ENCODE results near the gene CEP85. TPM values are rescaled to one million over a fixed set of nuclear protein-coding genes. Genes with fewer than 3 reads are reported as not detected.

CEP85 gene
- total and polyA plus RNA-seq, 10 of the 15 experiments (the other 5 are each of a cell fraction or from before 2014, with no cell fraction given), result 8.4 to 26.8 (median 21.5) TPM

DNA sequence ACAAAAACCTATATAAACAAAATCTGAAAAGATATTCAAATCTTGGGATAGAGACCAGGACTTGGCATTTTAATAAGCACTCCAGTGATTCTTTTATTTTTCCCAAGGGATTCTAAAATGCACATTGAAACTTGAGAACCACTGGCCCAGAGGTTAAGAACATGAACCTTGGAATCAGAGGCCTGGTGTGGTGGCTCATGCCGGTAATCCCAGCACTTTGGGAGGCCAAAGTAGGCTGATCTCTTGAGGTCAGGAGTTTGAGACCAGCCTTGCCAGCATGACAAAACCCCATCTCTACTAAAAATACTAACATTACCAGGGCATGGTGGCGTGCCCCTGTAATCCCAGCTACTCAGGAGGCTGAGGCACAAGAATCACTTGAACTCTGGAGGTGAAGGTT is 12.9 kb upstream of the CEP85 start:
- no peaks in the 10 kb centered on the region for H3K4me1 ChIP-seq (ENCODE audit: control insufficient read depth, insufficient read depth, low read length)
- FAIRE-seq (no peak), DNase-seq (ENCODE audit: low read depth, low spot score) (no peak), ATAC-seq (no peak)
- no peak overlapping the region for H3K27ac ChIP-seq (ENCODE audit: control insufficient read depth, insufficient read depth)
- no peak overlapping the region for H3K4me3 ChIP-seq
- no peak for TF ChIP-seq SMAD1 (IDR thresholded peaks at IDR 0.05; ENCODE audit: low read depth, partially characterized antibody)
- TF ChIP-seq, protein P1, sequence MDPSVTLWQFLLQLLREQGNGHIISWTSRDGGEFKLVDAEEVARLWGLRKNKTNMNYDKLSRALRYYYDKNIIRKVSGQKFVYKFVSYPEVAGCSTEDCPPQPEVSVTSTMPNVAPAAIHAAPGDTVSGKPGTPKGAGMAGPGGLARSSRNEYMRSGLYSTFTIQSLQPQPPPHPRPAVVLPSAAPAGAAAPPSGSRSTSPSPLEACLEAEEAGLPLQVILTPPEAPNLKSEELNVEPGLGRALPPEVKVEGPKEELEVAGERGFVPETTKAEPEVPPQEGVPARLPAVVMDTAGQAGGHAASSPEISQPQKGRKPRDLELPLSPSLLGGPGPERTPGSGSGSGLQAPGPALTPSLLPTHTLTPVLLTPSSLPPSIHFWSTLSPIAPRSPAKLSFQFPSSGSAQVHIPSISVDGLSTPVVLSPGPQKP (IDR thresholded peaks at IDR 0.05; ENCODE audit: low read depth, low read length), result no peak
- TF ChIP-seq ZSCAN29 (IDR thresholded peaks at IDR 0.05), result no peak
- no peak for TF ChIP-seq ZNF217 (IDR thresholded peaks at IDR 0.05)
- TF ChIP-seq HDAC6 (IDR thresholded peaks at IDR 0.05; ENCODE audit: unreplicated experiment), result no peak
- no peak for TF ChIP-seq CBX5 (IDR thresholded peaks at IDR 0.05; ENCODE audit: low read depth)
- TF ChIP-seq NRF1 (conservative IDR thresholded peaks at IDR 0.05; ENCODE audit: low read depth, low read length), result no peak
- TF ChIP-seq, protein P2, sequence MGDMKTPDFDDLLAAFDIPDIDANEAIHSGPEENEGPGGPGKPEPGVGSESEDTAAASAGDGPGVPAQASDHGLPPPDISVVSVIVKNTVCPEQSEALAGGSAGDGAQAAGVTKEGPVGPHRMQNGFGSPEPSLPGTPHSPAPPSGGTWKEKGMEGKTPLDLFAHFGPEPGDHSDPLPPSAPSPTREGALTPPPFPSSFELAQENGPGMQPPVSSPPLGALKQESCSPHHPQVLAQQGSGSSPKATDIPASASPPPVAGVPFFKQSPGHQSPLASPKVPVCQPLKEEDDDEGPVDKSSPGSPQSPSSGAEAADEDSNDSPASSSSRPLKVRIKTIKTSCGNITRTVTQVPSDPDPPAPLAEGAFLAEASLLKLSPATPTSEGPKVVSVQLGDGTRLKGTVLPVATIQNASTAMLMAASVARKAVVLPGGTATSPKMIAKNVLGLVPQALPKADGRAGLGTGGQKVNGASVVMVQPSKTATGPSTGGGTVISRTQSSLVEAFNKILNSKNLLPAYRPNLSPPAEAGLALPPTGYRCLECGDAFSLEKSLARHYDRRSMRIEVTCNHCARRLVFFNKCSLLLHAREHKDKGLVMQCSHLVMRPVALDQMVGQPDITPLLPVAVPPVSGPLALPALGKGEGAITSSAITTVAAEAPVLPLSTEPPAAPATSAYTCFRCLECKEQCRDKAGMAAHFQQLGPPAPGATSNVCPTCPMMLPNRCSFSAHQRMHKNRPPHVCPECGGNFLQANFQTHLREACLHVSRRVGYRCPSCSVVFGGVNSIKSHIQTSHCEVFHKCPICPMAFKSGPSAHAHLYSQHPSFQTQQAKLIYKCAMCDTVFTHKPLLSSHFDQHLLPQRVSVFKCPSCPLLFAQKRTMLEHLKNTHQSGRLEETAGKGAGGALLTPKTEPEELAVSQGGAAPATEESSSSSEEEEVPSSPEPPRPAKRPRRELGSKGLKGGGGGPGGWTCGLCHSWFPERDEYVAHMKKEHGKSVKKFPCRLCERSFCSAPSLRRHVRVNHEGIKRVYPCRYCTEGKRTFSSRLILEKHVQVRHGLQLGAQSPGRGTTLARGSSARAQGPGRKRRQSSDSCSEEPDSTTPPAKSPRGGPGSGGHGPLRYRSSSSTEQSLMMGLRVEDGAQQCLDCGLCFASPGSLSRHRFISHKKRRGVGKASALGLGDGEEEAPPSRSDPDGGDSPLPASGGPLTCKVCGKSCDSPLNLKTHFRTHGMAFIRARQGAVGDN (IDR thresholded peaks at IDR 0.05), result no peak
- TF ChIP-seq, protein P3, sequence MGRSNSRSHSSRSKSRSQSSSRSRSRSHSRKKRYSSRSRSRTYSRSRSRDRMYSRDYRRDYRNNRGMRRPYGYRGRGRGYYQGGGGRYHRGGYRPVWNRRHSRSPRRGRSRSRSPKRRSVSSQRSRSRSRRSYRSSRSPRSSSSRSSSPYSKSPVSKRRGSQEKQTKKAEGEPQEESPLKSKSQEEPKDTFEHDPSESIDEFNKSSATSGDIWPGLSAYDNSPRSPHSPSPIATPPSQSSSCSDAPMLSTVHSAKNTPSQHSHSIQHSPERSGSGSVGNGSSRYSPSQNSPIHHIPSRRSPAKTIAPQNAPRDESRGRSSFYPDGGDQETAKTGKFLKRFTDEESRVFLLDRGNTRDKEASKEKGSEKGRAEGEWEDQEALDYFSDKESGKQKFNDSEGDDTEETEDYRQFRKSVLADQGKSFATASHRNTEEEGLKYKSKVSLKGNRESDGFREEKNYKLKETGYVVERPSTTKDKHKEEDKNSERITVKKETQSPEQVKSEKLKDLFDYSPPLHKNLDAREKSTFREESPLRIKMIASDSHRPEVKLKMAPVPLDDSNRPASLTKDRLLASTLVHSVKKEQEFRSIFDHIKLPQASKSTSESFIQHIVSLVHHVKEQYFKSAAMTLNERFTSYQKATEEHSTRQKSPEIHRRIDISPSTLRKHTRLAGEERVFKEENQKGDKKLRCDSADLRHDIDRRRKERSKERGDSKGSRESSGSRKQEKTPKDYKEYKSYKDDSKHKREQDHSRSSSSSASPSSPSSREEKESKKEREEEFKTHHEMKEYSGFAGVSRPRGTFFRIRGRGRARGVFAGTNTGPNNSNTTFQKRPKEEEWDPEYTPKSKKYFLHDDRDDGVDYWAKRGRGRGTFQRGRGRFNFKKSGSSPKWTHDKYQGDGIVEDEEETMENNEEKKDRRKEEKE (IDR thresholded peaks at IDR 0.05), result no peak
- no peak for TF ChIP-seq NFIC (IDR thresholded peaks at IDR 0.05; ENCODE audit: low read depth, low read length)
- no peak for TF ChIP-seq NFXL1 (IDR thresholded peaks at IDR 0.05; ENCODE audit: borderline replicate concordance)
- no peak for TF ChIP-seq IKZF1 (conservative IDR thresholded peaks at IDR 0.05)
- TF ChIP-seq PAX5 (IDR thresholded peaks at IDR 0.05; ENCODE audit: borderline replicate concordance, low read depth, low read length), result no peak
- TF ChIP-seq, protein P4, sequence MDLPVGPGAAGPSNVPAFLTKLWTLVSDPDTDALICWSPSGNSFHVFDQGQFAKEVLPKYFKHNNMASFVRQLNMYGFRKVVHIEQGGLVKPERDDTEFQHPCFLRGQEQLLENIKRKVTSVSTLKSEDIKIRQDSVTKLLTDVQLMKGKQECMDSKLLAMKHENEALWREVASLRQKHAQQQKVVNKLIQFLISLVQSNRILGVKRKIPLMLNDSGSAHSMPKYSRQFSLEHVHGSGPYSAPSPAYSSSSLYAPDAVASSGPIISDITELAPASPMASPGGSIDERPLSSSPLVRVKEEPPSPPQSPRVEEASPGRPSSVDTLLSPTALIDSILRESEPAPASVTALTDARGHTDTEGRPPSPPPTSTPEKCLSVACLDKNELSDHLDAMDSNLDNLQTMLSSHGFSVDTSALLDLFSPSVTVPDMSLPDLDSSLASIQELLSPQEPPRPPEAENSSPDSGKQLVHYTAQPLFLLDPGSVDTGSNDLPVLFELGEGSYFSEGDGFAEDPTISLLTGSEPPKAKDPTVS (IDR thresholded peaks at IDR 0.05; ENCODE audit: low read depth, low read length), result no peak
- TF ChIP-seq CBX3 (IDR thresholded peaks at IDR 0.05; ENCODE audit: borderline replicate concordance, low read depth), result no peak
- TF ChIP-seq ZNF207 (IDR thresholded peaks at IDR 0.05; ENCODE audit: borderline replicate concordance), result no peak
- H3K27me3 ChIP-seq (replicated peaks in 1 of 2; ENCODE audit: control insufficient read depth in 2 of 2, insufficient read depth in 2 of 2, low read length in 1 of 2), result peaks cover 0 to 5% of the 10 kb centered on the region in 2 experiments; a peak in 2 of 4 replicates
- SMC1A ChIA-PET (ENCODE audit: uncharacterized antibody, unreplicated experiment), result interaction anchor here (0.6 to 1.1 kb wide), 2 partner anchors 12 to 164 kb away, joined by 3 read pairs; no protein-coding TSS in a partner anchor
- no peak overlapping the region for H3K4me2 ChIP-seq (ENCODE audit: control insufficient read depth, insufficient read depth)
- H3K36me3 ChIP-seq (ENCODE audit: control insufficient read depth in 2 of 2, insufficient read depth in 2 of 2, low read length in 1 of 2), result no peaks in the 10 kb centered on the region
- no peaks in the 10 kb centered on the region; the same call in 1 of the 2 replicates for H4K20me1 ChIP-seq (ENCODE audit: control insufficient read depth, insufficient read depth)
- RAD21 ChIA-PET (ENCODE audit: unreplicated experiment), result no interaction called here
- H2AFZ ChIP-seq (ENCODE audit: control insufficient read depth, low read depth, low read length), result no peak overlapping the region
- 46% methylated on average over 2 of the region's 2 CpGs for WGBS (ENCODE audit: insufficient coverage, insufficient replicate concordance, low lambda C conversion rate, missing lambda C conversion rate)
- H3K9me3 ChIP-seq (replicated peaks; ENCODE audit: control insufficient read depth, insufficient read depth, low read length), result no peaks in the 10 kb centered on the region
- H3K79me2 ChIP-seq (ENCODE audit: control insufficient read depth, insufficient read depth, low read length), result no peaks in the 10 kb centered on the region
- CTCF ChIA-PET, result interaction anchor here (1.2 to 5.5 kb wide), 2 partner anchors 10 to 13 kb away, joined by 3 to 19 read pairs; partner anchors contain the start of gene CEP85
- POLR2A ChIA-PET, result interaction anchor here (1.2 kb wide), 1 partner anchor 13 kb away, joined by 3 read pairs; the partner anchor contains the start of gene CEP85
- intact Hi-C loops (cut with micrococcal nuclease; ENCODE audit: unreplicated experiment), result no loop called here
- in situ Hi-C loops (cut with MboI), result no loop called here
- BruUV-seq (replicated peaks), result no TSS peak
- no peak overlapping the region for H3K9ac ChIP-seq (ENCODE audit: control insufficient read depth, insufficient read depth, low read length)
